HFF-Myc (cell line): ENCODE results near the gene MRPL12.
A peak's percentile ranks its signal among the peaks of the same experiment; 100 is the strongest.

Experiments
- DNase-seq: peaks from one replicate; pipeline ENCODE4 v3.0.0-alpha.2; 2011; ENCODE audit warnings: low read depth; ENCODE audit errors: extremely low read depth
- H3K4me3 ChIP-seq: replicated peaks from 2 replicates; pipeline ENCODE4 v1.5.1; 2011; ENCODE audit warnings: low read depth, mild to moderate bottlenecking, control low read depth, low read length
- CTCF ChIP-seq: IDR thresholded peaks from 2 replicates; pipeline ENCODE4 v1.5.1; 2012; ENCODE audit warnings: mild to moderate bottlenecking, low read depth, low read length, control low read depth; ENCODE audit errors: missing control alignments

Gene MRPL12

GRCh38 chr17:81702934-81703746 is at the start of gene MRPL12:
MRPL12 (plus strand) TSS chr17:81703367; CDS start chr17:81703502, 135 bp downstream.
- peak within 1 kb of the TSS; percentile 99 for H3K4me3 ChIP-seq
- TF ChIP-seq CTCF = no peak
- DNase-seq = peak; percentile 77

GRCh38 chr17:81655378-81656117 is 47.6 kb upstream of the MRPL12 start:
- no peak for DNase-seq
- no peak overlapping the region for H3K4me3 ChIP-seq
- TF ChIP-seq CTCF = no peak

GRCh38 chr17:81656118-81656743 is 46.9 kb upstream of the MRPL12 start, which contains the start of gene PDE6G:
PDE6G (minus strand) TSS chr17:81656542; CDS start chr17:81653305, 3,237 bp downstream.
- no peak within 1 kb of the TSS for H3K4me3 ChIP-seq
- no peak for TF ChIP-seq CTCF
- no peak for DNase-seq

GRCh38 chr17:81656835-81657234 is 46.3 kb upstream of the MRPL12 start:
- TF ChIP-seq CTCF = no peak
- H3K4me3 ChIP-seq = no peak overlapping the region
- DNase-seq = no peak

GRCh38 chr17:81659038-81659437 is 44.1 kb upstream of the MRPL12 start:
- no peak for DNase-seq
- no peak overlapping the region for H3K4me3 ChIP-seq
- TF ChIP-seq CTCF = no peak

- TF ChIP-seq CTCF = no peak
- no peak for DNase-seq
- H3K4me3 ChIP-seq = no peak overlapping the region
Measured at GRCh38 chr17:81660441-81660840, 42.7 kb upstream of the MRPL12 start.
